Ishikawa (cell line): ENCODE results near the gene USP8.

ENCODE experiments used
- CEBPB ChIP-seq: IDR thresholded peaks from 2 replicates; pipeline ENCODE4 v1.6.1; 2012
- CREB1 ChIP-seq: IDR thresholded peaks from 2 replicates; pipeline ENCODE4 v1.6.1; 2012; ENCODE audit warnings: low read depth
- EGR1 ChIP-seq: IDR thresholded peaks from 2 replicates; pipeline ENCODE4 v1.6.1; 2012
- EP300 ChIP-seq: IDR thresholded peaks from 2 replicates; pipeline ENCODE4 v1.6.1; 2012; ENCODE audit warnings: borderline replicate concordance
- FOXM1 ChIP-seq: IDR thresholded peaks from 2 replicates; pipeline ENCODE4 v1.6.1; 2012; ENCODE audit warnings: low read depth, borderline replicate concordance
- NFIC ChIP-seq: IDR thresholded peaks from 2 replicates; pipeline ENCODE4 v1.6.1; 2012
- RAD21 ChIP-seq: IDR thresholded peaks from 2 replicates; pipeline ENCODE4 v1.6.1; 2012; ENCODE audit warnings: low read depth
- TAF1 ChIP-seq: IDR thresholded peaks from 2 replicates; pipeline ENCODE4 v1.6.1; 2012; ENCODE audit warnings: low read depth, mild to moderate bottlenecking
- TCF12 ChIP-seq: IDR thresholded peaks from 2 replicates; pipeline ENCODE4 v1.6.1; 2012; ENCODE audit warnings: low read depth
- TEAD4 ChIP-seq: IDR thresholded peaks from 2 replicates; pipeline ENCODE4 v1.6.1; 2012
- YY1 ChIP-seq: IDR thresholded peaks from 2 replicates; pipeline ENCODE4 v1.6.1; 2012; ENCODE audit warnings: low read depth
- ZBTB7A ChIP-seq: IDR thresholded peaks from 2 replicates; pipeline ENCODE4 v1.6.1; 2012; ENCODE audit warnings: low read depth
- TF ChIP-seq, protein P1 (sequence below): IDR thresholded peaks from 2 replicates; pipeline ENCODE4 v1.6.1; 2012
- TF ChIP-seq, protein P2 (sequence below): IDR thresholded peaks from 2 replicates; pipeline ENCODE4 v1.6.1; 2012; ENCODE audit warnings: low read depth, mild to moderate bottlenecking
- TF ChIP-seq, protein P3 (sequence below): IDR thresholded peaks from 2 replicates; pipeline ENCODE4 v1.6.1; 2012

USP8 gene

GRCh38 chr15:50415752-50416404 lies 8.3 kb upstream of the USP8 start:
- TF ChIP-seq EGR1 (no peak), YY1 (no peak), EP300 (no peak)
- TF ChIP-seq, protein P1, sequence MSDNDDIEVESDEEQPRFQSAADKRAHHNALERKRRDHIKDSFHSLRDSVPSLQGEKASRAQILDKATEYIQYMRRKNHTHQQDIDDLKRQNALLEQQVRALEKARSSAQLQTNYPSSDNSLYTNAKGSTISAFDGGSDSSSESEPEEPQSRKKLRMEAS, result 0 out of 2 replicates have a peak, but pooled peaks have one; percentile 17
- TF ChIP-seq, protein P2, sequence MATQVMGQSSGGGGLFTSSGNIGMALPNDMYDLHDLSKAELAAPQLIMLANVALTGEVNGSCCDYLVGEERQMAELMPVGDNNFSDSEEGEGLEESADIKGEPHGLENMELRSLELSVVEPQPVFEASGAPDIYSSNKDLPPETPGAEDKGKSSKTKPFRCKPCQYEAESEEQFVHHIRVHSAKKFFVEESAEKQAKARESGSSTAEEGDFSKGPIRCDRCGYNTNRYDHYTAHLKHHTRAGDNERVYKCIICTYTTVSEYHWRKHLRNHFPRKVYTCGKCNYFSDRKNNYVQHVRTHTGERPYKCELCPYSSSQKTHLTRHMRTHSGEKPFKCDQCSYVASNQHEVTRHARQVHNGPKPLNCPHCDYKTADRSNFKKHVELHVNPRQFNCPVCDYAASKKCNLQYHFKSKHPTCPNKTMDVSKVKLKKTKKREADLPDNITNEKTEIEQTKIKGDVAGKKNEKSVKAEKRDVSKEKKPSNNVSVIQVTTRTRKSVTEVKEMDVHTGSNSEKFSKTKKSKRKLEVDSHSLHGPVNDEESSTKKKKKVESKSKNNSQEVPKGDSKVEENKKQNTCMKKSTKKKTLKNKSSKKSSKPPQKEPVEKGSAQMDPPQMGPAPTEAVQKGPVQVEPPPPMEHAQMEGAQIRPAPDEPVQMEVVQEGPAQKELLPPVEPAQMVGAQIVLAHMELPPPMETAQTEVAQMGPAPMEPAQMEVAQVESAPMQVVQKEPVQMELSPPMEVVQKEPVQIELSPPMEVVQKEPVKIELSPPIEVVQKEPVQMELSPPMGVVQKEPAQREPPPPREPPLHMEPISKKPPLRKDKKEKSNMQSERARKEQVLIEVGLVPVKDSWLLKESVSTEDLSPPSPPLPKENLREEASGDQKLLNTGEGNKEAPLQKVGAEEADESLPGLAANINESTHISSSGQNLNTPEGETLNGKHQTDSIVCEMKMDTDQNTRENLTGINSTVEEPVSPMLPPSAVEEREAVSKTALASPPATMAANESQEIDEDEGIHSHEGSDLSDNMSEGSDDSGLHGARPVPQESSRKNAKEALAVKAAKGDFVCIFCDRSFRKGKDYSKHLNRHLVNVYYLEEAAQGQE, result no peak

DNA sequence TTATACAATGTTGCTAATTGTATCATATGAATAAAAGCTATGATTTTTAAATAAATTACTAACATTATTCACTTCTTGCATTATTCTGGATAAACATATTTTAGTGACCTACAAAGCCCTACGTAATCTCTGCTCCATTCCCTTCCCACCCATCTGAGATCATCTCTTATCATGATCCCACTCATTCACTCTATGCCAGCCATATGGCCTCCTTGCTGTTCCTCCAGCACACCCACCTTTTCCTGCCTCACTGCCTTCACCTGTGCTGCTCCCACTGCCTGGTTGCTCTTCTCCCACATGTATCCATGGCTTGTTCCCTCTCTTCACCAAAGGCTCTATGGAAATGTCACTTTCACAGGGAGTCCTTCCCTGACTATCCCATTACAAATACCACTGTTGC lies 7.3 kb upstream of the USP8 start:
- TF ChIP-seq, protein P2, result no peak
- TF ChIP-seq, protein P1, result no peak
- TF ChIP-seq, protein P3, sequence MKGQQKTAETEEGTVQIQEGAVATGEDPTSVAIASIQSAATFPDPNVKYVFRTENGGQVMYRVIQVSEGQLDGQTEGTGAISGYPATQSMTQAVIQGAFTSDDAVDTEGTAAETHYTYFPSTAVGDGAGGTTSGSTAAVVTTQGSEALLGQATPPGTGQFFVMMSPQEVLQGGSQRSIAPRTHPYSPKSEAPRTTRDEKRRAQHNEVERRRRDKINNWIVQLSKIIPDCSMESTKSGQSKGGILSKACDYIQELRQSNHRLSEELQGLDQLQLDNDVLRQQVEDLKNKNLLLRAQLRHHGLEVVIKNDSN, result no peak
- TF ChIP-seq ZBTB7A, result no peak
- no peak for TF ChIP-seq CEBPB
- no peak for TF ChIP-seq EP300
- TF ChIP-seq TCF12, result no peak
- TF ChIP-seq CREB1, result no peak
- no peak for TF ChIP-seq NFIC
- no peak for TF ChIP-seq TEAD4
- no peak for TF ChIP-seq RAD21
- TF ChIP-seq YY1, result no peak
- TF ChIP-seq TAF1, result no peak
- no peak for TF ChIP-seq EGR1
- no peak for TF ChIP-seq FOXM1

- no peak for TF ChIP-seq TCF12
Observed at GRCh38 chr15:50418041-50418583, 6.1 kb upstream of the USP8 start.

- no peak for TF ChIP-seq YY1
- TF ChIP-seq FOXM1, result no peak
- TF ChIP-seq CEBPB, result no peak
Observed at GRCh38 chr15:50425219-50425618, 1.0 kb downstream of the USP8 start.

GRCh38 chr15:50426428-50426827 lies 2.2 kb downstream of the USP8 start:
- TF ChIP-seq NFIC, result no peak
- TF ChIP-seq RAD21, result no peak
- no peak for TF ChIP-seq TEAD4
- TF ChIP-seq CEBPB, result no peak

DNA sequence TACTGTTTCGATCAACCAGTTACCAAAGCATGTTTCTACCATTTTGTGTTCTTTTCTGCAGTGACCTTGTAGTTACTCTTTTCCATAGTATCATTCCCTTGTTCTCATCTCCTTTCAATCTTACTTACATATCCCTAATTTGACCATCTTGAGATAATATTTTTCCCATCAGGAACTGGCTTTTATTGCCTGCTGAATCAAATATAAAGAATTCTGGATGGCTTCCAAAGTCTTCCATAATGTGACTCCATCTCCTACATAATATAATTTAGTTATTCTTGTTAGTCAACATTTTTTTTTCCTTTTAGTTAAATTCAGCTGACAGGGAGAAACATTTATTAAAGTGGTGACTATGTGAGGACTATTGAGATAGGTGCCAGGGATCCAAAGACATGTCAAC lies 7.0 kb downstream of the USP8 start:
- no peak for TF ChIP-seq TCF12
- no peak for TF ChIP-seq RAD21
- no peak for TF ChIP-seq TEAD4
- TF ChIP-seq, protein P3, result no peak
- no peak for TF ChIP-seq TAF1
- no peak for TF ChIP-seq ZBTB7A
- no peak for TF ChIP-seq CEBPB
- no peak for TF ChIP-seq EP300
- no peak for TF ChIP-seq FOXM1
- no peak for TF ChIP-seq NFIC
- TF ChIP-seq, protein P2, result no peak
- TF ChIP-seq YY1, result no peak
- no peak for TF ChIP-seq CREB1
- TF ChIP-seq EGR1, result no peak
- TF ChIP-seq, protein P1, result no peak
